Endothelial cell (in vitro differentiated cells): ENCODE results near the gene SLC4A11. TPM values are rescaled to one million over a fixed set of nuclear protein-coding genes. Genes with fewer than 3 reads are reported as not detected.

Experiments used
- DNase-seq: peaks from one replicate; pipeline ENCODE4 v3.0.0; 2021; ENCODE audit warnings: low spot score
- H3K27ac Mint-ChIP-seq: one replicate; pipeline ENCODE4 v1.8.0; 2021; ENCODE audit warnings: mixed read lengths, inconsistent platforms; ENCODE audit not compliant: unreplicated experiment
- H3K27me3 Mint-ChIP-seq: one replicate; pipeline ENCODE4 v1.8.0; 2021; ENCODE audit warnings: mild to moderate bottlenecking, moderate library complexity, mixed read lengths, inconsistent platforms; ENCODE audit not compliant: unreplicated experiment
- H3K36me3 Mint-ChIP-seq: one replicate; pipeline ENCODE4 v1.8.0; 2021; ENCODE audit warnings: mild to moderate bottlenecking, low read depth, mixed read lengths, inconsistent platforms; ENCODE audit not compliant: unreplicated experiment
- H3K4me1 Mint-ChIP-seq: one replicate; pipeline ENCODE4 v1.8.0; 2021; ENCODE audit warnings: mild to moderate bottlenecking, mixed read lengths, inconsistent platforms; ENCODE audit not compliant: unreplicated experiment
- H3K4me3 Mint-ChIP-seq: one replicate; pipeline ENCODE4 v1.8.0; 2021; ENCODE audit warnings: mild to moderate bottlenecking, mixed read lengths, inconsistent platforms; ENCODE audit not compliant: unreplicated experiment
- H3K9me3 Mint-ChIP-seq: one replicate; pipeline ENCODE4 v1.8.0; 2021; ENCODE audit warnings: mixed read lengths, inconsistent platforms; ENCODE audit not compliant: unreplicated experiment
- total RNA-seq: library from RNA; stranded (reverse); fragmentation: NEBNext Ultra II Directional; extraction: Animal tissue kit (Norgen Biotek cat#: 25700); gene quantifications from one replicate; pipeline ENCODE4 v1.2.1, GENCODE V29; 2021; ENCODE audit not compliant: unreplicated experiment
- TF ChIP-seq, protein P1 (sequence below): fragments of 200-600 bp; sonication (generic); IDR thresholded peaks from one replicate; pipeline ENCODE4 v1.5.0; 2021; ENCODE audit warnings: antibody characterized with exemption; ENCODE audit not compliant: unreplicated experiment

SLC4A11 gene
- total RNA-seq, 1 donor from 2014 or later = 30.6 TPM

DNA sequence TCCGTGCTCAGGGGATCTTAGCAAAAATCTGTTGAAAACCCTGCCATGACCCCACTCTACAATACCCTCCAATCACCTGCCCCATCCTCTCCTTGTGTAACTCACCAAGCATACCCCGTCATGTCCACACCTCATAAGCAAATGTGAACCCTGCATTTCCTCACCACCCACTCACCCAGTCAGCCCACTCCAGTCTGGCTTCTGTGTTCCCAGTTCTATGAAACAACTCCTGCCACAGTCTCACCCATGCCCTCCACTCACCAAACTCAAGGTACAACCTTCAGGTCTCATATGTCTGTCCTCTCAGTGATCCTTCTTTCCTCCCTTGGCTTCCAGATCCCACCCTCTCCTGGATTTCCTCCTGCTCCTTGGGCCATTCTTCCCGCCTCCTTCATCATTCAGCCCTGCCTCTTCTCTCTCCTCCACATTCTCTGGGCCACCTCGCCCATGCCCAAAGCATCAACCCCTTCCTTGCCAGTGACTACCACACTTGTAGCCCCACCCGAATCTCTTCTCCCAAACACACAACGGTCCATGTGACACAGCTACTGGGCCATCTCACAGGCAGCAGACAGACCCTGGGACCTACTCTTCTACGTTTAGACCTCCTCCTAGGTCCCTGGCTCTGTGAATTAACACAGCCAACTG lies 43.3 kb downstream of the SLC4A11 start:
- H3K27ac Mint-ChIP-seq = no peak overlapping the region
- H3K36me3 Mint-ChIP-seq = peaks cover 51% of the 10 kb centered on the region
- peak overlapping the region; percentile 61 for H3K4me3 Mint-ChIP-seq
- no peak for DNase-seq
- no peaks in the 10 kb centered on the region for H3K4me1 Mint-ChIP-seq
- no peaks in the 10 kb centered on the region for H3K9me3 Mint-ChIP-seq
- peaks cover 6% of the 10 kb centered on the region for H3K27me3 Mint-ChIP-seq
- TF ChIP-seq, protein P1, sequence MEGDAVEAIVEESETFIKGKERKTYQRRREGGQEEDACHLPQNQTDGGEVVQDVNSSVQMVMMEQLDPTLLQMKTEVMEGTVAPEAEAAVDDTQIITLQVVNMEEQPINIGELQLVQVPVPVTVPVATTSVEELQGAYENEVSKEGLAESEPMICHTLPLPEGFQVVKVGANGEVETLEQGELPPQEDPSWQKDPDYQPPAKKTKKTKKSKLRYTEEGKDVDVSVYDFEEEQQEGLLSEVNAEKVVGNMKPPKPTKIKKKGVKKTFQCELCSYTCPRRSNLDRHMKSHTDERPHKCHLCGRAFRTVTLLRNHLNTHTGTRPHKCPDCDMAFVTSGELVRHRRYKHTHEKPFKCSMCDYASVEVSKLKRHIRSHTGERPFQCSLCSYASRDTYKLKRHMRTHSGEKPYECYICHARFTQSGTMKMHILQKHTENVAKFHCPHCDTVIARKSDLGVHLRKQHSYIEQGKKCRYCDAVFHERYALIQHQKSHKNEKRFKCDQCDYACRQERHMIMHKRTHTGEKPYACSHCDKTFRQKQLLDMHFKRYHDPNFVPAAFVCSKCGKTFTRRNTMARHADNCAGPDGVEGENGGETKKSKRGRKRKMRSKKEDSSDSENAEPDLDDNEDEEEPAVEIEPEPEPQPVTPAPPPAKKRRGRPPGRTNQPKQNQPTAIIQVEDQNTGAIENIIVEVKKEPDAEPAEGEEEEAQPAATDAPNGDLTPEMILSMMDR = no peak

DNA sequence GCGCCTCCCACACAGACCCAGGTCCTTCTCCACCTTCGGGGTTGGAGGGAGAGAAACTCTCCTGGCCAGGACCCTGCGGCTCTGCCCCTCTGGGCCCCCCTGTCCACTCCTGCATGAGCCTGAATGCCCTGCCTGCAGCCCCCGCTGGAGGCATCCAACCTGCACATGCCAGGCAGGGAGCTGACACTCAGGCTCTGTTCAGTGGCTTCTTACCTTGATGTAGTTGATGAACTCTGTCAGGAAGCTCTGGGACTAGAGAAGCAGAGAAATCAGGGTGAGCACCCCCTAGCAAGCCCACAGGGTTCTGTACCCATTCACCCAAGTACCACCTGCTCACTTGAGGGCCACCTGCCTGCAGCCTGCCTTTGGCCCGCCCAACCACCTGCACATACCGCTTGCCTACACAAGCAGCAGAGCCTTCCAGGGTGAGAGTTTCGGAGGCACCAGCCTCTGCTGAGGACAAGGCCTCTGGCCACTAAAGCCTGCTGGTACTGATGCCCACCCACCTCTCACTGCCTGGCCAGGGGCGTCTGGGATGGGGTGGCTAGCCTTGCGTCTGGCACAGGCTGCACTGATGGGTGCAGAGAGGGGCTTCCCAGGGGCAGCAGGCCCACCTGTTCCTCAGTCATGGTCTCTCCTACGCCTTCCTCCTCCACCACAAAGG lies 44.2 kb downstream of the SLC4A11 start:
- Mint-ChIP-seq H3K36me3 (peaks cover 49% of the 10 kb centered on the region), H3K9me3 (no peaks in the 10 kb centered on the region), H3K27ac (no peak overlapping the region), H3K4me3 (no peak overlapping the region), H3K4me1 (no peaks in the 10 kb centered on the region), H3K27me3 (peaks cover 6% of the 10 kb centered on the region)
- no peak for DNase-seq
- TF ChIP-seq, protein P1 = no peak

DNA sequence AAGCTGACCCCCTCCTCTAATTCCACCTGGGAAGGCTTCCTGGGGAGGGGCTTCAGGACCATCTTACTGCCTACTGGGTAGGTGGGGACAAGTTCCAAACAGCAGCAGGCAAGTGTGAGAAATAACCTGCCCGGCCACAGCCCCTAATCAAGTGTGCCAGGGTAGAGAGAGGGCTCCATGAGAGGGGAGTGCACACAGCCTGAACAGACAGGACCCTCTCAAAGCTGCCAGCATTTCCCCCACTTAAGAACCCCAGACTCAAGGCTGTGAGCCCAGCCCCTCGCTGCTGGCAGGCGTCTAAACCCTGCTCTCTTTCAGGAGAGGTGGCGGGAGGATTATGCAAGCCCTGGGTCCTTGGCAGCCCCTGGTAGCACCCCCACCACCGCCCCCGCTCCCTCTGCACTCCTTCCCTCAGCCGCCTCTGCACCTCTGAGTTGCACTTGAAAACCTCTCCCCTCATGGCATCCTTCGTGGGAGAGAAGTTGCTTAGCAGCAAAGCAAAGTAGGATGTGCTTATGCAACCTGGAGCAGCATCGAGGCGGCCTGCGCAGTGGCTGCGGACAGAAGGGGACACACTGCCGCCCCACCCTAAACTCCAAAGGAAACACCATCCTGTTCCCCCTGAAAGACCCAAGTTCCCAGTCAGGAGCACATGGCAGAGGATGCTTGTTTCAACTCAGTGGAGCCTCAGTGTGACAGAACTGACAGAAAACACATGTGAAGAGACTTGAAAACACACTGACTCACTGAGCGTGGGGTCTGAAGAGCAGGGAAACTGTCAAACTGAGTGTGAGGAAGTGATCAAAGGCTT lies 45.0 kb downstream of the SLC4A11 start:
- Mint-ChIP-seq H3K4me1 (no peaks in the 10 kb centered on the region), H3K27ac (no peak overlapping the region), H3K4me3 (no peak overlapping the region), H3K27me3 (peaks cover 6% of the 10 kb centered on the region), H3K36me3 (peaks cover 41% of the 10 kb centered on the region), H3K9me3 (no peaks in the 10 kb centered on the region)
- no peak for DNase-seq
- TF ChIP-seq, protein P1 = no peak

DNA sequence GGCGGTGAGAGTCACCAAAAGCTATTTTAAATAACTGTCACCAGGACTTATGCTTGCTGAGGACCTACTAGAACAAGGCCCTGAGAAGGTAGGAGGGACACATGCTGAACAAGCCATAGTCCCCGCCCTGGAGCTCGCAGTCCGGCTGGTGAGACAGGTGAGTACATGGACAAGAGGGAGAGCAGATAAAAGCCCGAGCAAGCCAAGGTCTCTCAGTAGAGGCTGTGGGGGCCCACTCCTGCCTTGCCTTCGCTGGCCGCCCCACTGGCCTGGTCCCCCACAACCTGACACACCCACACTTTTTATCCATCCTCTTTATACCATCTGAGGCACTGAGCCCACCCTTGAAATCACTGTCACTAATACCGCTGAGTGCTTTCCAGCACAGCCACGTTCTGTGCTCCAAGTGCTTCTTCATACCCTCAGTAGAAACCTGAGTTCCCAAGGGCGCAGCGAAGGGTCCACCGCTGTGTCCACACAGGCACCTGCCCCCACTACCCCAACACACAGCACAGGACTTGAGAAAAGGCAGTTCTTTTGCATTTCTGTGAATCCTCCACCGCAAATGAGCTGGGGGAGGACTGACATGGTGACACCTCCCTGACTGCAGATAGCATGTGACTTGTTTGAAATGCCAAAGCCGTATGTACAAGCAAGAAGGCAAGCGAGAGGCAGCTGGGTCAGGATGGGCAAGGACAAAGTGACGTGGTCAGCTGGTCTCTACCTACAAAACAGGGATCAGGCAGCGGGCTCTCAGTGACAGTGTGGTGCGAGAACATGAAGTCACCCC lies 46.6 kb downstream of the SLC4A11 start:
- H3K4me1 Mint-ChIP-seq = no peaks in the 10 kb centered on the region
- H3K36me3 Mint-ChIP-seq = peaks cover 39% of the 10 kb centered on the region
- H3K27ac Mint-ChIP-seq = no peak overlapping the region
- TF ChIP-seq, protein P1 = no peak
- no peak for DNase-seq
- peaks cover 6% of the 10 kb centered on the region for H3K27me3 Mint-ChIP-seq
- peak overlapping the region; percentile 29 for H3K4me3 Mint-ChIP-seq
- H3K9me3 Mint-ChIP-seq = no peaks in the 10 kb centered on the region
